Erythroblast (primary cell): ENCODE results near the gene FARP1.

Source experiments
- DNase-seq, 2 experiments: peaks; one replicate each; lab custom pipeline; 2025; lab: John Stamatoyannopoulos, UW
- GATA1 ChIP-seq: IDR thresholded peaks from 2 replicates; pipeline ENCODE4 v1.6.1; 2011; ENCODE audit warnings: low read depth, mild to moderate bottlenecking, control low read depth, low read length, moderate library complexity
- POLR2A ChIP-seq: IDR thresholded peaks from 2 replicates; pipeline ENCODE4 v1.6.1; 2011; ENCODE audit warnings: mild to moderate bottlenecking, low read length

FARP1 gene

GRCh38 chr13:98489446-98490194 is 346.7 kb downstream of the FARP1 start:
- TF ChIP-seq POLR2A (no peak), GATA1 (no peak)
- DNase-seq, result no peak

- no peak for DNase-seq
- TF ChIP-seq GATA1 (no peak), POLR2A (no peak)
These were observed 347.4 kb downstream of the FARP1 start for GRCh38 chr13:98490195-98490836.

GRCh38 chr13:98490866-98491265 is 348.0 kb downstream of the FARP1 start:
- TF ChIP-seq GATA1, result no peak
- TF ChIP-seq POLR2A, result no peak
- no peak for DNase-seq

- no peak for TF ChIP-seq POLR2A
- peak; percentile 17 to 58 for DNase-seq
These were observed 349.6 kb downstream of the FARP1 start for GRCh38 chr13:98492335-98493041.

- DNase-seq, result no peak
- TF ChIP-seq GATA1, result no peak
- TF ChIP-seq POLR2A, result no peak
These were observed 350.3 kb downstream of the FARP1 start for GRCh38 chr13:98493042-98493712.

- TF ChIP-seq GATA1 (no peak), POLR2A (no peak)
- DNase-seq, result no peak
These were observed 351.9 kb downstream of the FARP1 start for GRCh38 chr13:98494769-98495168.

GRCh38 chr13:98495627-98496478 is 353.0 kb downstream of the FARP1 start:
- DNase-seq, result no peak
- no peak for TF ChIP-seq GATA1
- no peak for TF ChIP-seq POLR2A

GRCh38 chr13:98496479-98496791 is 353.5 kb downstream of the FARP1 start:
- DNase-seq, result no peak
- TF ChIP-seq GATA1 (no peak), POLR2A (no peak)

GRCh38 chr13:98496966-98497365 is 354.1 kb downstream of the FARP1 start:
- DNase-seq, result no peak
- no peak for TF ChIP-seq GATA1
- no peak for TF ChIP-seq POLR2A

GRCh38 chr13:98500963-98501421 is 358.1 kb downstream of the FARP1 start:
- no peak for DNase-seq
- TF ChIP-seq POLR2A (no peak), GATA1 (no peak)

- TF ChIP-seq POLR2A, result no peak
- TF ChIP-seq GATA1, result no peak
- no peak for DNase-seq
These were observed 360.5 kb downstream of the FARP1 start for GRCh38 chr13:98503175-98504028.

GRCh38 chr13:98504029-98504351 is 361.1 kb downstream of the FARP1 start:
- TF ChIP-seq GATA1, result no peak
- TF ChIP-seq POLR2A, result no peak
- DNase-seq, result no peak
